ENCODE data around the gene PACRG. TPM values are rescaled to one million over a fixed set of nuclear protein-coding genes. Genes with fewer than 3 reads are reported as not detected.

PACRG gene
- total and polyA plus RNA-seq, 2 experiments from 2014 or later, result 0.17 to 0.68 TPM

DNA sequence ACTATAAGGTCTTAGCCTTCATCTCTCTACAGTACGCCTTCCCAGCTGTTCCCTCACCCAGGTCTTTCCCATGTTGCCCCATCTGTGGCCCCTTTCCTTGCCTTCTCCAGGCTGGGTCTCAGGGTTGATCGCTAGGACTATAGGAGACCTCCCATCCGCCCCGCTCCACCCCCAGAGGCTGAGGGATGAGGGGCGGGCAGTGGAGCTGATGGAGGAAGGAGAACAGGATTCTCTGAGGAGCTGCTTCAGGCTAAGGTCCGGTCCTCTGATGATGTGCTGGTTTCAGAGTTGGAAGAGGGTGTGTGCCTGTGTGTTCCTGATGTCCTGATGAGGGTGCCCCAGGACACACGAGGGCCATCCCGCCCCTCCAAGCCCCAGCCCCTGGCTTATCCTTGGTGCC, 531.9 kb downstream of the PACRG start:
- Mint-ChIP-seq H3K27me3 (ENCODE audit: insufficient read depth, low read depth, poor library complexity) (peaks cover 31% of the 10 kb centered on the region), H3K9me3 (peaks cover 13% of the 10 kb centered on the region; the same call in 1 of the 3 replicates), H3K36me3 (ENCODE audit: low read depth) (peaks cover 9% of the 10 kb centered on the region; the same call in 2 of the 3 replicates), H3K4me3 (peak overlapping the region; percentile 64), H3K4me1 (peaks cover 49% of the 10 kb centered on the region), H3K27ac (no peak overlapping the region)
- Histone ChIP-seq H3K27me3 (ENCODE audit: insufficient read depth) (peaks cover 37% of the 10 kb centered on the region), H3K79me2 (replicated peaks; ENCODE audit: insufficient read depth) (no peaks in the 10 kb centered on the region), H3F3A (replicated peaks; ENCODE audit: low read depth) (peaks cover 12% of the 10 kb centered on the region), H3K4me1 (ENCODE audit: insufficient read depth) (peaks cover 24% of the 10 kb centered on the region), H2AFZ (no peak overlapping the region), H3K9me2 (ENCODE audit: insufficient read depth) (peaks cover 11% of the 10 kb centered on the region), H3K4me2 (peak overlapping the region; percentile 58), H3K36me3 (ENCODE audit: insufficient read depth) (no peaks in the 10 kb centered on the region), H3K27ac (ENCODE audit: low read depth) (no peak overlapping the region), H3K4me3 (peak overlapping the region; percentile 23; the same call in 1 of the 2 replicates), H4K20me1 (replicated peaks; ENCODE audit: insufficient read depth) (no peaks in the 10 kb centered on the region)
- no peak for DNase-seq (ENCODE audit: low spot score)
- TF ChIP-seq ZNF331 (CRISPR knock-in tag; IDR thresholded peaks at IDR 0.05; ENCODE audit: low read depth) (no peak), POLR2AphosphoS5 (IDR thresholded peaks at IDR 0.05; ENCODE audit: low read depth) (no peak)
- TF ChIP-seq, protein P1, sequence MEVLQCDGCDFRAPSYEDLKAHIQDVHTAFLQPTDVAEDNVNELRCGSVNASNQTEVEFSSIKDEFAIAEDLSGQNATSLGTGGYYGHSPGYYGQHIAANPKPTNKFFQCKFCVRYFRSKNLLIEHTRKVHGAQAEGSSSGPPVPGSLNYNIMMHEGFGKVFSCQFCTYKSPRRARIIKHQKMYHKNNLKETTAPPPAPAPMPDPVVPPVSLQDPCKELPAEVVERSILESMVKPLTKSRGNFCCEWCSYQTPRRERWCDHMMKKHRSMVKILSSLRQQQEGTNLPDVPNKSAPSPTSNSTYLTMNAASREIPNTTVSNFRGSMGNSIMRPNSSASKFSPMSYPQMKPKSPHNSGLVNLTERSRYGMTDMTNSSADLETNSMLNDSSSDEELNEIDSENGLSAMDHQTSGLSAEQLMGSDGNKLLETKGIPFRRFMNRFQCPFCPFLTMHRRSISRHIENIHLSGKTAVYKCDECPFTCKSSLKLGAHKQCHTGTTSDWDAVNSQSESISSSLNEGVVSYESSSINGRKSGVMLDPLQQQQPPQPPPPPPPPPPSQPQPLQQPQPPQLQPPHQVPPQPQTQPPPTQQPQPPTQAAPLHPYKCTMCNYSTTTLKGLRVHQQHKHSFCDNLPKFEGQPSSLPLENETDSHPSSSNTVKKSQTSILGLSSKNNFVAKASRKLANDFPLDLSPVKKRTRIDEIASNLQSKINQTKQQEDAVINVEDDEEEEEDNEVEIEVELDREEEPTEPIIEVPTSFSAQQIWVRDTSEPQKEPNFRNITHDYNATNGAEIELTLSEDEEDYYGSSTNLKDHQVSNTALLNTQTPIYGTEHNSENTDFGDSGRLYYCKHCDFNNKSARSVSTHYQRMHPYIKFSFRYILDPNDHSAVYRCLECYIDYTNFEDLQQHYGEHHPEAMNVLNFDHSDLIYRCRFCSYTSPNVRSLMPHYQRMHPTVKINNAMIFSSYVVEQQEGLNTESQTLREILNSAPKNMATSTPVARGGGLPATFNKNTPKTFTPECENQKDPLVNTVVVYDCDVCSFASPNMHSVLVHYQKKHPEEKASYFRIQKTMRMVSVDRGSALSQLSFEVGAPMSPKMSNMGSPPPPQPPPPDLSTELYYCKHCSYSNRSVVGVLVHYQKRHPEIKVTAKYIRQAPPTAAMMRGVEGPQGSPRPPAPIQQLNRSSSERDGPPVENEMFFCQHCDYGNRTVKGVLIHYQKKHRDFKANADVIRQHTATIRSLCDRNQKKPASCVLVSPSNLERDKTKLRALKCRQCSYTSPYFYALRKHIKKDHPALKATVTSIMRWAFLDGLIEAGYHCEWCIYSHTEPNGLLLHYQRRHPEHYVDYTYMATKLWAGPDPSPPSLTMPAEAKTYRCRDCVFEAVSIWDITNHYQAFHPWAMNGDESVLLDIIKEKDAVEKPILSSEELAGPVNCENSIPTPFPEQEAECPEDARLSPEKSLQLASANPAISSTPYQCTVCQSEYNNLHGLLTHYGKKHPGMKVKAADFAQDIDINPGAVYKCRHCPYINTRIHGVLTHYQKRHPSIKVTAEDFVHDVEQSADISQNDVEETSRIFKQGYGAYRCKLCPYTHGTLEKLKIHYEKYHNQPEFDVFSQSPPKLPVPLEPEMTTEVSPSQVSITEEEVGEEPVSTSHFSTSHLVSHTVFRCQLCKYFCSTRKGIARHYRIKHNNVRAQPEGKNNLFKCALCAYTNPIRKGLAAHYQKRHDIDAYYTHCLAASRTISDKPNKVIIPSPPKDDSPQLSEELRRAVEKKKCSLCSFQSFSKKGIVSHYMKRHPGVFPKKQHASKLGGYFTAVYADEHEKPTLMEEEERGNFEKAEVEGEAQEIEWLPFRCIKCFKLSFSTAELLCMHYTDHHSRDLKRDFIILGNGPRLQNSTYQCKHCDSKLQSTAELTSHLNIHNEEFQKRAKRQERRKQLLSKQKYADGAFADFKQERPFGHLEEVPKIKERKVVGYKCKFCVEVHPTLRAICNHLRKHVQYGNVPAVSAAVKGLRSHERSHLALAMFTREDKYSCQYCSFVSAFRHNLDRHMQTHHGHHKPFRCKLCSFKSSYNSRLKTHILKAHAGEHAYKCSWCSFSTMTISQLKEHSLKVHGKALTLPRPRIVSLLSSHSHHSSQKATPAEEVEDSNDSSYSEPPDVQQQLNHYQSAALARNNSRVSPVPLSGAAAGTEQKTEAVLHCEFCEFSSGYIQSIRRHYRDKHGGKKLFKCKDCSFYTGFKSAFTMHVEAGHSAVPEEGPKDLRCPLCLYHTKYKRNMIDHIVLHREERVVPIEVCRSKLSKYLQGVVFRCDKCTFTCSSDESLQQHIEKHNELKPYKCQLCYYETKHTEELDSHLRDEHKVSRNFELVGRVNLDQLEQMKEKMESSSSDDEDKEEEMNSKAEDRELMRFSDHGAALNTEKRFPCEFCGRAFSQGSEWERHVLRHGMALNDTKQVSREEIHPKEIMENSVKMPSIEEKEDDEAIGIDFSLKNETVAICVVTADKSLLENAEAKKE (CRISPR knock-in tag; IDR thresholded peaks at IDR 0.05), result no peak
- ATAC-seq, result no peak

GRCh38 chr6:163260111-163260895, 532.5 kb downstream of the PACRG start:
- Mint-ChIP-seq H3K9me3 (peaks cover 13% of the 10 kb centered on the region; the same call in 1 of the 3 replicates), H3K4me3 (peak overlapping the region; percentile 64), H3K27ac (peak overlapping the region; percentile 50; the same call in 1 of the 2 replicates), H3K27me3 (ENCODE audit: insufficient read depth, low read depth, poor library complexity) (peaks cover 31% of the 10 kb centered on the region), H3K36me3 (ENCODE audit: low read depth) (peaks cover 9% of the 10 kb centered on the region; the same call in 2 of the 3 replicates), H3K4me1 (peaks cover 54% of the 10 kb centered on the region)
- H3K9me2 ChIP-seq (ENCODE audit: insufficient read depth), result peaks cover 11% of the 10 kb centered on the region
- peak overlapping the region; percentile 69 for H3K4me2 ChIP-seq
- H3K36me3 ChIP-seq (ENCODE audit: insufficient read depth), result no peaks in the 10 kb centered on the region
- H3K4me3 ChIP-seq, result peak overlapping the region; percentile 41
- H2AFZ ChIP-seq, result no peak overlapping the region
- H3F3A ChIP-seq (replicated peaks; ENCODE audit: low read depth), result peaks cover 12% of the 10 kb centered on the region
- ATAC-seq, result peak; percentile 93
- H3K79me2 ChIP-seq (replicated peaks; ENCODE audit: insufficient read depth), result no peaks in the 10 kb centered on the region
- H3K4me1 ChIP-seq (ENCODE audit: insufficient read depth), result peaks cover 24% of the 10 kb centered on the region
- peak; percentile 94 for DNase-seq (ENCODE audit: low spot score)
- H3K27ac ChIP-seq (ENCODE audit: low read depth), result peak overlapping the region; percentile 78
- H3K27me3 ChIP-seq (ENCODE audit: insufficient read depth), result peaks cover 37% of the 10 kb centered on the region
- H4K20me1 ChIP-seq (replicated peaks; ENCODE audit: insufficient read depth), result no peaks in the 10 kb centered on the region
- TF ChIP-seq CREB1 (CRISPR knock-in tag; IDR thresholded peaks at IDR 0.05; ENCODE audit: low read depth) (no peak), NANOG (IDR thresholded peaks at IDR 0.05; ENCODE audit: borderline replicate concordance) (peak; percentile 82; the same call in 1 of the 2 replicates), EZH2 (IDR thresholded peaks at IDR 0.05; ENCODE audit: low read depth, unreplicated experiment) (no peak), ZNF114 (CRISPR knock-in tag; IDR thresholded peaks at IDR 0.05) (peak; percentile 83; the same call in 1 of the 2 replicates)
- TF ChIP-seq, protein P2, sequence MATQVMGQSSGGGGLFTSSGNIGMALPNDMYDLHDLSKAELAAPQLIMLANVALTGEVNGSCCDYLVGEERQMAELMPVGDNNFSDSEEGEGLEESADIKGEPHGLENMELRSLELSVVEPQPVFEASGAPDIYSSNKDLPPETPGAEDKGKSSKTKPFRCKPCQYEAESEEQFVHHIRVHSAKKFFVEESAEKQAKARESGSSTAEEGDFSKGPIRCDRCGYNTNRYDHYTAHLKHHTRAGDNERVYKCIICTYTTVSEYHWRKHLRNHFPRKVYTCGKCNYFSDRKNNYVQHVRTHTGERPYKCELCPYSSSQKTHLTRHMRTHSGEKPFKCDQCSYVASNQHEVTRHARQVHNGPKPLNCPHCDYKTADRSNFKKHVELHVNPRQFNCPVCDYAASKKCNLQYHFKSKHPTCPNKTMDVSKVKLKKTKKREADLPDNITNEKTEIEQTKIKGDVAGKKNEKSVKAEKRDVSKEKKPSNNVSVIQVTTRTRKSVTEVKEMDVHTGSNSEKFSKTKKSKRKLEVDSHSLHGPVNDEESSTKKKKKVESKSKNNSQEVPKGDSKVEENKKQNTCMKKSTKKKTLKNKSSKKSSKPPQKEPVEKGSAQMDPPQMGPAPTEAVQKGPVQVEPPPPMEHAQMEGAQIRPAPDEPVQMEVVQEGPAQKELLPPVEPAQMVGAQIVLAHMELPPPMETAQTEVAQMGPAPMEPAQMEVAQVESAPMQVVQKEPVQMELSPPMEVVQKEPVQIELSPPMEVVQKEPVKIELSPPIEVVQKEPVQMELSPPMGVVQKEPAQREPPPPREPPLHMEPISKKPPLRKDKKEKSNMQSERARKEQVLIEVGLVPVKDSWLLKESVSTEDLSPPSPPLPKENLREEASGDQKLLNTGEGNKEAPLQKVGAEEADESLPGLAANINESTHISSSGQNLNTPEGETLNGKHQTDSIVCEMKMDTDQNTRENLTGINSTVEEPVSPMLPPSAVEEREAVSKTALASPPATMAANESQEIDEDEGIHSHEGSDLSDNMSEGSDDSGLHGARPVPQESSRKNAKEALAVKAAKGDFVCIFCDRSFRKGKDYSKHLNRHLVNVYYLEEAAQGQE (IDR thresholded peaks at IDR 0.05; ENCODE audit: unreplicated experiment), result no peak
